ENCODE measurements around the gene PTGFRN.

DNA sequence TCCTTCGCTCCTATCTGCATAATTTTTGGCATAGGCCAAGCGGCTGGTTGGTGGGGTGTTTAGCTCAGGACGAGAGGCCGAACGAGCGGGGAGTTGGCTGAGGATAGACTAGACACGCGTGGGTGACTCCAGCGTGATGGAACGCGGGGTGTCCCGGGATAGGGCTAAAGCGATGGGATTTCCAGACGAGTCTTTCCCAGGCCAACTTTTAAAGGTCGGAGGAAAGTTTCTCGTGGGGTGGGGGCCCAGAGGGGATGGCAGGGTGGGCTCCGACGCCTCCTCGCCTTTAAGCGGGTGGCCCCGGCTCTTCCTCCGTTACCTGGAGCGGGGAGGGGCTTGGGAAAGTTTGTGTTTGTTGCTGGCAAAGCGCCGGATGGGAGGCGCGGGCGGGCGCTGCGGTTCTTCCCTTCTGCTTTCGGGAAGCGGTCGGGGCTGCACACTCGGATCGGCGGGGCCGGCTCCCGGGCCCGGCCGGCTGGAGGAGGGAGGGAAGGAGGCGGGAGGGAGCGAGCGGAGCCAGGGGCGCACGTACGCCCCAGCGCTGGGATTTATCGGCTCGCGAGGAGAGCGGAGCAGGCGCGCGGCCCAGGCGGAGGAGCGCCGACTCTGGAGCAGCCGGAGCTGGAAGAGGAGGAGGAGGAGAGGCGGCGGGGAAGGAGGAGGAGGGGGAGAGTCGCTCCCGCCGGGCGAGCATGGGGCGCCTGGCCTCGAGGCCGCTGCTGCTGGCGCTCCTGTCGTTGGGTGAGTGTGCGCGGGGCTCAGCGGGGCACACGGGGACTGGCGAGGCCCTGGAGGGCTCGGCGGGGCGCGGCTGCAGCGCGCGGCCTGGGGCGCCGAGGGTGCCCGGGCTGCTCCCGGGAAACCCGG is at the start of gene PTGFRN:
- TF ChIP-seq, protein P1, sequence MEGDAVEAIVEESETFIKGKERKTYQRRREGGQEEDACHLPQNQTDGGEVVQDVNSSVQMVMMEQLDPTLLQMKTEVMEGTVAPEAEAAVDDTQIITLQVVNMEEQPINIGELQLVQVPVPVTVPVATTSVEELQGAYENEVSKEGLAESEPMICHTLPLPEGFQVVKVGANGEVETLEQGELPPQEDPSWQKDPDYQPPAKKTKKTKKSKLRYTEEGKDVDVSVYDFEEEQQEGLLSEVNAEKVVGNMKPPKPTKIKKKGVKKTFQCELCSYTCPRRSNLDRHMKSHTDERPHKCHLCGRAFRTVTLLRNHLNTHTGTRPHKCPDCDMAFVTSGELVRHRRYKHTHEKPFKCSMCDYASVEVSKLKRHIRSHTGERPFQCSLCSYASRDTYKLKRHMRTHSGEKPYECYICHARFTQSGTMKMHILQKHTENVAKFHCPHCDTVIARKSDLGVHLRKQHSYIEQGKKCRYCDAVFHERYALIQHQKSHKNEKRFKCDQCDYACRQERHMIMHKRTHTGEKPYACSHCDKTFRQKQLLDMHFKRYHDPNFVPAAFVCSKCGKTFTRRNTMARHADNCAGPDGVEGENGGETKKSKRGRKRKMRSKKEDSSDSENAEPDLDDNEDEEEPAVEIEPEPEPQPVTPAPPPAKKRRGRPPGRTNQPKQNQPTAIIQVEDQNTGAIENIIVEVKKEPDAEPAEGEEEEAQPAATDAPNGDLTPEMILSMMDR (IDR thresholded peaks at IDR 0.05; ENCODE audit: low read depth, low read length), result no peak
- no peak for TF ChIP-seq EZH2phosphoT487 (IDR thresholded peaks at IDR 0.05; ENCODE audit: low read depth)
